Activated CD8-positive, alpha-beta memory T cell treated with anti-CD3 and anti-CD28 coated beads for 36 hours (primary cell): ENCODE measurements around the gene LHX1. TPM values are rescaled to one million over a fixed set of nuclear protein-coding genes. Genes with fewer than 3 reads are reported as not detected.

Source experiments
- CTCF ChIA-PET: fragments of 350-600 bp; sonication (Branson Sonifier 250); formaldehyde crosslinking; loops from one replicate; lab custom pipeline; 2021; ENCODE audit warnings: antibody characterized with exemption; lab: Charles Lee
- POLR2A ChIA-PET: fragments of 350-600 bp; sonication (Branson Sonifier 250); formaldehyde crosslinking; loops from one replicate; lab custom pipeline; 2021; ENCODE audit warnings: antibody characterized with exemption; lab: Charles Lee
- total RNA-seq, 2 experiments: library from RNA; stranded (reverse); gene quantifications; one replicate each; pipeline ENCODE4 v1.2.3, GENCODE V29; 2021

The LHX1 gene
- total RNA-seq, 2 experiments from 2014 or later: 0.25 to 0.32 TPM

DNA sequence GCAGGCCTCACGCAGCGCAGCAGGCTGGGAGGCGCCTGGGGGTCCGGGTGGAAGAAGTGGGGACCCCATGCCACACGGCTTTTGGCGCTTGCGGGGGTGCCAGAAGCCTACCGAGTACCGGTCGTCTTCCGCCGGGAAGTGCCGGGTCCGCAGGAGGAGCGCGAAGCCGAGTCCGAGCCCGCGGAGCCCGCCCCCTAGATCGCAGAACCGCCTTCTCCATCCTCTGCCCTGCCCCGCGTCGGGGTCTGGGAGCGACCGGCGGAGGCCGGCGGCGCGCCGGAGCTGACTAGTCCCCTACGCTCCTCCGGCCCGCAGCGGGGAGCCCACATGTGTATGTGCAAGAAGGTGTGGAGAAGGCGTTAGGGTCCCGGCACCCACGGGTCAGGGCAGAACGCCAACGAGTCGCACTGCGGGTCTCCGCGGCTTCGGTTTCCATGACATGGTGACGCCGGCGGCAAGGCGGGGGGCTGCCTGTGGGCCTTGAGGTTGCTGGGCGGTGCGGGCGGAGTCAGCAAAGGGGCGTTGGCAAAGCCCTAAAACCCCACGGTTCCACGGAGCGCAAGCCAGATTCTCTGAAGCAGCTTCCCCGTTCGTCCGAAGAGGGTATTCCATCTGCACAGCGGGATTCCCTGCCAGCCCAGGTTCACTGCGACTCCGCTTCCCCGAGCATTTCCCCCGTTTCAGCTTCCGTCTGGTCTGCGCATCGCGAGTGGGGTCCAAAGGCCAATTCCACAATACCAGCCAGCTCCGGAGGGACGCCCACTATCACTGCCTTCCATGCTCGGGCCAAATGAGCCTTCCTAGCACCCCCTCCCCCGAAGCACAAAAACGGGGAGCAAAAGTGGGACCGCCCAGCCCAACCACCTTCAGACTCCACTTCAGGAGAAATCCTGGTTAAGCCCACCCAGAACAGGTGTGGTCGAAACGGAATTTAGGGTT is 2.3 kb upstream of the LHX1 start:
- POLR2A ChIA-PET: no interaction called here
- CTCF ChIA-PET: no interaction called here

DNA sequence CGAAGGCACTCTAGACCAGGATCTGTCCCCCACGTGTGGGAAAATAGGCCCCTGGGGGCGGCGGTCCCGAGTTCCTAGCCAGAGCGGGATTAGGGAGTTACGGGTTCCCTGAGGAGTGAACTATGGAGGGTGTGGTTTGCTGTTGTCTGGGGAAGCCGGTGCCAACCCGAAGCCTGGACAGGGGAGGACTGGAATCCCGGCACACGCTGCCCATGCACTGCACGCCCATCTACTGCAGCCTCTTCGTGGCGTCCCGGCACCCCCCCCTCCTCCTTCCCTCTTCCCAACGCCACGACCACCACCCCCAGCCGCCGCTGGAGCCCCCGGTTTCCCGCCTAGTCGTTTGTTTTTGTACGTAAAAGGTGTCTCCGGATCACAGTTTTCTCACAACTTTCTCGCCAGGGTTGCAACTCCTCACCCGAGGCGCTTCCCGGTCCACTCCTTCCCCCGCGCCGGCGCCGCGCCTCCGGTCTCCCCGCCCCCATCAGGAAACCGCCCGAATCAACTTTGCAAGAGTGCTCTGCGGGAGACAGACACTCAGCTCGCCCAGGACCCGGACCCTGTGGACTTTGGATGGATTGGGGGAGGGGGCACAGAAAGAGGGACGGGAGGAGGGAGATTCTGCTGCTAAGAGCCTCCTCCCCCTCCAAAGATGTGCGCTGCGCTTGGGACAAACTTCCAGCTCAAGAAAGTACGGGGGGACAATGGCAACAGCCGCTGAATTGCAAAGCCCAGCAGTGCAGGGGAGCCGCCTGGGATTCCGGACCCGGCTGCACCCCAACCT is 1.4 kb upstream of the LHX1 start:
- ChIA-PET POLR2A (interaction anchor here (0.5 kb wide), 1 partner anchor 222 kb away, joined by 6 read pairs; no protein-coding TSS in a partner anchor), CTCF (interaction anchor here (0.8 kb wide), 1 partner anchor 1127 kb away, joined by 3 read pairs; no protein-coding TSS in a partner anchor)

GRCh38 chr17:36936455-36937000 is 747 bp upstream of the LHX1 start:
- ChIA-PET CTCF (interaction anchor here (0.8 kb wide), 1 partner anchor 1128 kb away, joined by 3 read pairs; no protein-coding TSS in a partner anchor), POLR2A (interaction anchor here (0.5 kb wide), 1 partner anchor 222 kb away, joined by 6 read pairs; no protein-coding TSS in a partner anchor)

DNA sequence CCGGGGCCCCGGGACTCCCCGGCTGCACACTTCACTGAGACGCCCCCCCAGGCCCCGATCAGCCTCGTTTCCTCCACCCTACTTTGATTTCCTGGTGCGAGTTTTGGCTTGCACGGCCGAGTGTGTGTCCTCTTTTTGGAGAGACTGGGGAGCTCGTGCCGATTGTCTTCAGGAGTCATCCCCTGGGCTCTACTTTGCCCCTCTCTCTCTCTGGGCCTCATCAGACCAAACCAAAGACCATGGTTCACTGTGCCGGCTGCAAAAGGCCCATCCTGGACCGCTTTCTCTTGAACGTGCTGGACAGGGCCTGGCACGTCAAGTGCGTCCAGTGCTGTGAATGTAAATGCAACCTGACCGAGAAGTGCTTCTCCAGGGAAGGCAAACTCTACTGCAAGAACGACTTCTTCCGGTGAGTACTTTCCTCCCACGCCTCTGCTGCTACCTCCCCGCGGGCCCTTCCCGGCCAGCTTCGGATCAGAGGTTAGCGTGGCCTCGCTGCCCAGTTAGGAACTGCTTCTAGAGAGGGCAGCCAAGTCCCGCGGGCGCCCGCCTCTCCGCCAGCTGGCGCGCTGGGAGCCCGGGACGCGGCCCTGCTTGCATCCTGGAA is 787 bp downstream of the LHX1 start:
- ChIA-PET POLR2A (interaction anchor here (1.0 kb wide), 1 partner anchor 1623 kb away, joined by 3 read pairs; no protein-coding TSS in a partner anchor), CTCF (interaction anchor here (0.5 kb wide), 1 partner anchor 156 kb away, joined by 5 read pairs; no protein-coding TSS in a partner anchor)

- POLR2A ChIA-PET: interaction anchor here (0.6 to 1.0 kb wide), 2 partner anchors 14 to 1622 kb away, joined by 3 to 12 read pairs; no protein-coding TSS in a partner anchor
- CTCF ChIA-PET: no interaction called here
Observed at GRCh38 chr17:36938566-36939051, 1.3 kb downstream of the LHX1 start.

DNA sequence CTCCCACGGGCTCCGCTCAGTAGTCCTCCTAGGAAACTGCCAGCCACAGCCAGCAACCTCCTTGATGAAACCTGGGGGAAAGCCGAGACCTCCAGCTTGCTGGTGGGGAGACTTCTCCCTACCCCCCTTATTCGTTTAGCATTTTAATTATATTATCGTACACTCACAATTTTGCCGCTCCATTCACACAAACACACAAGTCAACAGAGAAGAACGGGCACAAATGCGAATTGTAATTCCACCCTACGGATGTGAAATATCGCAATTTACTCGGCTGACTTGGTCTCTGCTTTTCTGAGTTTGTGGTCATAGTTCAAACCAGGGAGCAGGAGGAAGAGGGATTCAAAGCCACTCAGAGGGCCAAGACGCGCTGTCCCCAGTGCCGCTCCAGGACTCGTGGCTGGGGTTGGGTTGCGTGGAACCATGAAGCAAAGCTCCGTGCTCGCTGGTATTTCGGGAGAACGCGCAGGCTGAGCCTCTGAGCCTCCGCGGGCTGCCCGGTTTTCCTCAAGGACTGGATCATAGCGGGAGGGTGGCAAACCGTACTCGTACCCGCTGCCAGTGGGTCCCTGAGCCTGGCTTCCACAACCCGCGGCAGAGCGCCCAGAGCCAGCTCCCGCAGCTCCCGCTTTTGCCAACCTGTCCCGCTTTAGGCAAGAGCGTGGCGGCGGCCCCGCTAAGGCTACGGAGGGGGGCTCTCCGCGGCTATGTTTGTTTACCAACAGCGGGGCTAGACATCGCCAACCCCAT is 2.0 kb downstream of the LHX1 start:
- POLR2A ChIA-PET: interaction anchor here (0.6 to 1.0 kb wide), 2 partner anchors 15 to 1622 kb away, joined by 3 to 12 read pairs; no protein-coding TSS in a partner anchor
- CTCF ChIA-PET: no interaction called here

DNA sequence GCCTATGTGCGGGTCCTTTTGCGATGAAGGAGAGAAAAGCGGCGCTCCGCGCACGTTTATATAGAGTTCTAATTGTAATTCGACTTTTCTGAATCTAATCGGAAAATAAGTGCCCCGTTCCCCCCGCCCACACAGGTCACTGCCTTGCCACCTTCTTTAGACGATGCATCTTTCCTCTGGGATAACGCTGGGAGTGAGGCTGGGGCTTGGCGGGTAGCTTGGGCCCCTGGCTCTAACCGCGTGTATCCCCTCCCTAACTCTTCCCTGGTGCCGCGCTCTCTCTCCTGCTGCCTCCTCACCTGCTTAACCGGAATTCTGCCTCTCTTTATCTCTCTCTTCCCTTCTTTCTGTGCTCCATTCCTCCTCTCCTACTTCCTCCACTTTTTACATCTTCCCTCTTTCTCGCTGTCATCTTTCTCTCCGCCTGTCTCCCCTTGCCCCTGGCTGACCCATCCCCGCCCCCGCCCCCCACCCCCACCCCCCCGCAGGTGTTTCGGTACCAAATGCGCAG is 2.6 kb downstream of the LHX1 start:
- POLR2A ChIA-PET: no interaction called here

GRCh38 chr17:36940313-36941264 is 3.3 kb downstream of the LHX1 start:
- POLR2A ChIA-PET: no interaction called here
- CTCF ChIA-PET: no interaction called here

More for the DNA sequence above, 2.6 kb downstream of the LHX1 start:
- CTCF ChIA-PET: no interaction called here

- ChIA-PET POLR2A (no interaction called here), CTCF (no interaction called here)
Observed at GRCh38 chr17:36941265-36942010, 4.2 kb downstream of the LHX1 start.

GRCh38 chr17:36942019-36942599 is 4.8 kb downstream of the LHX1 start:
- CTCF ChIA-PET: no interaction called here
- POLR2A ChIA-PET: no interaction called here

- ChIA-PET POLR2A (no interaction called here), CTCF (no interaction called here)
Observed at GRCh38 chr17:36942631-36943125, 5.4 kb downstream of the LHX1 start.

DNA sequence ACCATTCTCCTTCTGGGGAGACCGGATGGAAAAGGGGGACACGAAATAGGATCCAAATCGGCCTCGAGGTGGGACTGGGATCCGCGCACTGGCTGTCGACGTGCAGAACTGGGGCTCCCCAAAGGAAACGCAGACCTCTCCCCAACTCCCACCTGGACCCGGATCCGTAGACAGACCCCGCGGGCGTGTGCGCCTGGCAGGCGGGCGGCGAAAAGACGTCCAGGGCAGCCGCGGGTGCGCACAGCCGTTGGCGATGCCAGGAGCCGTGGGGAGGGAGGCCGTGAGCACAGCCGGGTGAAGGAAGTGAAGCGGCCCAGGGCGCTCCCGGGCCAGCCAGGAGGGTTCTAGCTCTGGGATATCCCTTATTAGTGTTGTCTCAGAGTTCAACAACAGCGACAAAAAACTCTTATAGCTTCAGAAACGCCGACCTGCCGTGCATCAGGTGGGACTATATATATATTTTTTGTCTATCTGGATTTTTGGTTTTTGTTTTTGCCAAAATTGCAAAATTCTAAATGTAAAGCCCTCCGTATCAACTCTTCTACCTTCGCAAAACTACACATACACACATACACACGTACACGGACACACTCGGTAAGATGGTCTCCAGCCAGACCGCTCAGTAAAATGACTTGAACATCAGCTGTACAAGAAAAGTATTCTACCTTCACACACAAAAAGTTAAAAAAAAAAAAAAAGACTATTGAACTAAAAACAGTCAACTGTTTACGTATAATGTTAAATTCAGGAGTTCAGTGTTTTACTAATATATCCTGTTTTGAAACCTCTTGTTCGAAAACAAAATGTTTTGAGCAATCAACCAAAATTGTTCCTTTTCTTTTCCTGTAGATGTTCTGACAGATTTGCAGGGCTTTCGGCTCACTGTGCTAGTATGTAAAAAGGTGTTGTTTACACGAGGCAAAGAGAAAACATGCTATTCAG is 6.2 kb downstream of the LHX1 start:
- CTCF ChIA-PET: interaction anchor here (0.6 kb wide), 1 partner anchor 398 kb away, joined by 3 read pairs; no protein-coding TSS in a partner anchor
- POLR2A ChIA-PET: no interaction called here

- ChIA-PET CTCF (interaction anchor here (0.6 kb wide), 1 partner anchor 391 kb away, joined by 4 read pairs; no protein-coding TSS in a partner anchor), POLR2A (no interaction called here)
Observed at GRCh38 chr17:36944553-36944952, 7.3 kb downstream of the LHX1 start.

DNA sequence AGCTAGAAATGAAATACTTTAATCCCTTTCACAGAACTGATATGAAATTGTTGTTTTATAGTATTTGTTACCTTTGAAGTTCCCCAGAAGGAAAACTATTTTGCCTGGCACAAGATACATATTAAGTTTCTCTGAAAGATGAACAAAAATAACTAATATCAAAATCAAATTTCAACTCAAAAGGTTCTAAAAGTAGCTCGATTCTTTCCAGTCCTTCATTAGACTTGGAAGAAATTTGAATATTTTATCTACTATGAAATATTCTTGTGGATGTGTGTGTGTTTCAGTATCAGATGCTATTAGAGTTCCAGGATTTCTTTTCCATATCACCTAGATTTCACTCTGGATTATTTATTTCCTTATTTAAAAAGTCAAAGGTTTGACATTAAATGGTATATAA is 7.9 kb downstream of the LHX1 start:
- ChIA-PET POLR2A (no interaction called here), CTCF (interaction anchor here (0.6 kb wide), 1 partner anchor 391 kb away, joined by 4 read pairs; no protein-coding TSS in a partner anchor)
